Measurements from ENCODE around the gene PNMA6E. TPM values are rescaled to one million over a fixed set of nuclear protein-coding genes. Genes with fewer than 3 reads are reported as not detected.

Gene PNMA6E
- total and polyA plus RNA-seq, 2 experiments from 2014 or later, result not detected

- Histone ChIP-seq H3K27ac (ENCODE audit: low read depth) (no peak overlapping the region), H3K79me2 (replicated peaks; ENCODE audit: insufficient read depth) (no peaks in the 10 kb centered on the region), H3K27me3 (ENCODE audit: insufficient read depth) (no peaks in the 10 kb centered on the region), H2AFZ (no peak overlapping the region), H3K4me3 (no peak overlapping the region), H3K4me2 (no peak overlapping the region), H3K9me2 (ENCODE audit: insufficient read depth) (no peaks in the 10 kb centered on the region), H3K4me1 (ENCODE audit: insufficient read depth) (no peaks in the 10 kb centered on the region), H3K36me3 (ENCODE audit: insufficient read depth) (no peaks in the 10 kb centered on the region), H3F3A (replicated peaks; ENCODE audit: low read depth) (no peaks in the 10 kb centered on the region), H4K20me1 (replicated peaks; ENCODE audit: insufficient read depth) (no peaks in the 10 kb centered on the region)
- Mint-ChIP-seq H3K27ac (no peak overlapping the region), H3K9me3 (no peaks in the 10 kb centered on the region; the same call in 2 of the 3 replicates), H3K4me3 (no peak overlapping the region), H3K36me3 (ENCODE audit: low read depth) (no peaks in the 10 kb centered on the region), H3K27me3 (ENCODE audit: insufficient read depth, low read depth, poor library complexity) (no peaks in the 10 kb centered on the region), H3K4me1 (peaks cover 7% of the 10 kb centered on the region; the same call in 2 of the 3 replicates)
- TF ChIP-seq POLR2AphosphoS5 (IDR thresholded peaks at IDR 0.05; ENCODE audit: low read depth) (no peak), REST (IDR thresholded peaks at IDR 0.05; ENCODE audit: unreplicated experiment) (no peak), CTCF (conservative IDR thresholded peaks at IDR 0.05; ENCODE audit: low read depth in 2 of 2) (no peak), EZH2 (IDR thresholded peaks at IDR 0.05; ENCODE audit: low read depth, unreplicated experiment) (no peak), NANOG (IDR thresholded peaks at IDR 0.05; ENCODE audit: borderline replicate concordance) (no peak), EZH2phosphoT487 (IDR thresholded peaks at IDR 0.05; ENCODE audit: unreplicated experiment) (no peak), STAT1 (IDR thresholded peaks at IDR 0.05; ENCODE audit: unreplicated experiment) (no peak), ETS1 (IDR thresholded peaks at IDR 0.05) (no peak), JUNB (IDR thresholded peaks at IDR 0.05; ENCODE audit: unreplicated experiment) (no peak), ZNF114 (CRISPR knock-in tag; IDR thresholded peaks at IDR 0.05) (no peak), ZNF462 (CRISPR knock-in tag; IDR thresholded peaks at IDR 0.05) (no peak), CREB1 (CRISPR knock-in tag; IDR thresholded peaks at IDR 0.05; ENCODE audit: low read depth) (no peak), ZNF331 (CRISPR knock-in tag; IDR thresholded peaks at IDR 0.05; ENCODE audit: low read depth) (no peak)
- no peak for DNase-seq (ENCODE audit: low spot score)
- ATAC-seq, result no peak
Observed at GRCh38 chrX:153396320-153397195, 4.6 kb downstream of the PNMA6E start.
